ENCODE measurements around the gene CFDP1.
"Not testable (repeated sequence)": the region's sequence is repeated elsewhere in the genome, so short reads cannot be mapped to it uniquely, and the experiment has no call there.

Gene CFDP1

GRCh38 chr16:75433732-75434413, 570 bp upstream of the CFDP1 start:
- H3K36me3 ChIP-seq, result peaks cover 15% of the 10 kb centered on the region
- H3K9me3 ChIP-seq (ENCODE audit: severe bottlenecking), result no peaks in the 10 kb centered on the region
- H3K27me3 ChIP-seq (ENCODE audit: insufficient read depth, low read depth, severe bottlenecking), result no peaks in the 10 kb centered on the region
- peak overlapping the region; percentile 90 for H3K27ac ChIP-seq
- TF ChIP-seq, protein P1, sequence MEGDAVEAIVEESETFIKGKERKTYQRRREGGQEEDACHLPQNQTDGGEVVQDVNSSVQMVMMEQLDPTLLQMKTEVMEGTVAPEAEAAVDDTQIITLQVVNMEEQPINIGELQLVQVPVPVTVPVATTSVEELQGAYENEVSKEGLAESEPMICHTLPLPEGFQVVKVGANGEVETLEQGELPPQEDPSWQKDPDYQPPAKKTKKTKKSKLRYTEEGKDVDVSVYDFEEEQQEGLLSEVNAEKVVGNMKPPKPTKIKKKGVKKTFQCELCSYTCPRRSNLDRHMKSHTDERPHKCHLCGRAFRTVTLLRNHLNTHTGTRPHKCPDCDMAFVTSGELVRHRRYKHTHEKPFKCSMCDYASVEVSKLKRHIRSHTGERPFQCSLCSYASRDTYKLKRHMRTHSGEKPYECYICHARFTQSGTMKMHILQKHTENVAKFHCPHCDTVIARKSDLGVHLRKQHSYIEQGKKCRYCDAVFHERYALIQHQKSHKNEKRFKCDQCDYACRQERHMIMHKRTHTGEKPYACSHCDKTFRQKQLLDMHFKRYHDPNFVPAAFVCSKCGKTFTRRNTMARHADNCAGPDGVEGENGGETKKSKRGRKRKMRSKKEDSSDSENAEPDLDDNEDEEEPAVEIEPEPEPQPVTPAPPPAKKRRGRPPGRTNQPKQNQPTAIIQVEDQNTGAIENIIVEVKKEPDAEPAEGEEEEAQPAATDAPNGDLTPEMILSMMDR (IDR thresholded peaks at IDR 0.05; ENCODE audit: low read depth, low read length), result no peak
- no peak for DNase-seq
- H3K4me3 ChIP-seq (ENCODE audit: low read depth, low read length), result peak overlapping the region; percentile 67

DNA sequence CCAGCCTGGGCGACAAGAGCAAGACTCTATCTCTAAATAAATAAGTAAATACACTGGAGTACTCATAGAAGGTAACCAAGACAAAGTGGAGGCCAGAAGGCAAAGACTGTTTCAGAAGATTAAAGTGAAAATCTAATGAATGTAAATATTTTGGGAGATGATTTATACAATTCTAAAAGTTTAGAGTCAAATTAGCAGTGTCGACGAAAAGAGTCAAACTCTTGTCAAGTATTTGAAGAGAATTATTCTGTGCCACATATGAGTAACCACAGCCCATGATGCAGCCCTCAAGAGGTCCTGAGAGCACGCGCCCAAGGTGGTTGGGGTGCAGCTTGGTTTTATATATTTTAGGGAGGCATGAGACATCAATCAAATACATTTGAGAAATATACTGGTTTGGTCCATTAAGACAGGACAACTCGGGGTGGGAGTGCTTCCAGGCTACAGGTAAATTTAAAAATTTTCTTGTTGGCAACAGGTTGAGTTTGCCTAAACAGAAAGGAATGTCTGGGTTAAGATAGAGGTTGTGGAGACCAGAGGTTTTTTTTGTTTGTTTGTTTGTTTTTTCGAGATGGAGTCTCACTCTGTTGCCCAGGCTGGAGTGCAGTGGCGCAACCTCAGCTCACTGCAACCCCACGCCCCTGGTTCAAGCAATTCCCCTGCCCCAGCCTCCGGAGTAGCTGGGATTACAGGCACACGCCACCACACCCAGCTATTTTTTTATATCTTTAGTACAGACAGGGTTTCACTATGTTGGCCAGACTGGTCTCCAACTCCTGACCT, 3.5 kb downstream of the CFDP1 start:
- Histone ChIP-seq H3K4me3 (ENCODE audit: low read depth, low read length) (no peak overlapping the region), H3K9me3 (ENCODE audit: severe bottlenecking) (no peaks in the 10 kb centered on the region), H3K36me3 (peaks cover 21% of the 10 kb centered on the region), H3K27ac (peak overlapping the region; percentile 90), H3K27me3 (ENCODE audit: insufficient read depth, low read depth, severe bottlenecking) (no peaks in the 10 kb centered on the region)
- TF ChIP-seq, protein P1 (IDR thresholded peaks at IDR 0.05; ENCODE audit: low read depth, low read length), result no peak
- no peak for DNase-seq

GRCh38 chr16:75426524-75426923, 6.8 kb downstream of the CFDP1 start:
- DNase-seq; H3K4me3 ChIP-seq (ENCODE audit: low read depth, low read length); H3K27ac ChIP-seq; H3K9me3 ChIP-seq (ENCODE audit: severe bottlenecking); H3K27me3 ChIP-seq (ENCODE audit: insufficient read depth, low read depth, severe bottlenecking): not testable (repeated sequence)
- H3K36me3 ChIP-seq, result peaks cover 21% of the 10 kb centered on the region

DNA sequence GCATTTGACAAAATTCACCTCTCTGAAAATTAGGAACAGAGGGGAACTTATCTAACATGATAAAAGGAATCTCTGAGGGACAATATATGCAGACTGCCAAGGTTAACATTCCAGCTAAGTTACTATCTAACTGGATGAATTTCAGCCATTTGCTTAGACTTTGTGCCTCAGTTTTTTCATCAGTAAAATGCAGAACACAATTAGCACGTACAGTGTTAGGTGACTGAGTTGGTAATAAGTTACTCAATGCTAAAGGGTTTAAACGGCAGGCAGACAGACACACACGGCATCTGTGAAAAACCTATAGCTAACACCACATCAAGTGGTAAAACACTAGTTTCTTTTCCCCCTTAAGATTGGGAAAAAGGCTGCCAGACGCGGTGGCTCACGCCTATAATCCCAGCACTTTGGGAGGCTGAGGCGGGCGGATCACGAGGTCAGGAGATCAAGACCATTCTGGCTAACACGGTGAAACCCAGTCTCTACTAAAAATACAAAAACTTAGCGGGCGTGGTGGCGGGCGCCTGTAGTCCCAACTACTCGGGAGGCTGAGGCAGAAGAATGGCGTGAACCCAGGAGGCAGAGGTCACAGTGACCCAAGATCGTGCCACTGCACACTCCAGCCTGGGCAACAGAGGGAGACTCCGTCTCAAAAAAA, 9.1 kb downstream of the CFDP1 start:
- not testable (repeated sequence) for H3K9me3 ChIP-seq (ENCODE audit: severe bottlenecking); DNase-seq; H3K27me3 ChIP-seq (ENCODE audit: insufficient read depth, low read depth, severe bottlenecking); H3K4me3 ChIP-seq (ENCODE audit: low read depth, low read length); H3K36me3 ChIP-seq; H3K27ac ChIP-seq

DNA sequence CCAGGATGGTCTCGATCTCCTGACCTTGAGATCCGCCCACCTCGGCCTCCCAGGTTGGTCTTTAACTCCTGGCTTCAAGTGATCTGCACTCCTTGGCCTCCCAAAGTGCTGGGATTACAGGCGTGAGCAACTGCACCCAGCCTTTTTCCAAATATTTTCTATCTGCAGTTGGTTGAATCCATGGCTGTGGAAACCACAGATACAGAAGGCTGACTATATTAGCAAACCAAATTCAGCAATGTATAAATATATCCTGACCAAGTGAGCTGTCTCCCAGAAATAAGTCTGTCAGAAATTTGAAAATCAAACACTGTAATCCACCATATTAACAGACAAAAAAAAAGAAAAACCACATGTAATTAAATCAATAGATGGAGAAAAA, 9.6 kb downstream of the CFDP1 start:
- Histone ChIP-seq H3K4me3 (ENCODE audit: low read depth, low read length) (no peak overlapping the region), H3K27me3 (ENCODE audit: insufficient read depth, low read depth, severe bottlenecking) (no peaks in the 10 kb centered on the region), H3K27ac (no peak overlapping the region), H3K36me3 (peaks cover 6% of the 10 kb centered on the region), H3K9me3 (ENCODE audit: severe bottlenecking) (no peaks in the 10 kb centered on the region)
- no peak for DNase-seq
- TF ChIP-seq, protein P1 (IDR thresholded peaks at IDR 0.05; ENCODE audit: low read depth, low read length), result no peak

DNA sequence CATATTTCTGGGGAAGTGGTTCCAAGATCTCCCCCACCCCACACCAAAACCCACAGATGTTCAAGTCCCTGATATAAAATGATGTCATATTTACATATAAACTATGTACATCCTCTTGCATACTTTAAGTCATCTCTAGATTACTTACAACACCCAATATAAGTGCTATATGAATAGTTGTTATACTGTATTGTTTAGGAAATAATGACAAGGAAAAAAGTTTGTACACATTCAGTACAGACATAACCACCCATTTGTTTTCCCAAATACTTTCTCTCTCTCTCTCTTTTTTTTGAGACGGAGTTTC, 11.5 kb downstream of the CFDP1 start:
- Histone ChIP-seq H3K36me3 (no peaks in the 10 kb centered on the region; the same call in 1 of the 2 replicates), H3K4me3 (ENCODE audit: low read depth, low read length) (no peak overlapping the region), H3K27ac (no peak overlapping the region), H3K9me3 (ENCODE audit: severe bottlenecking) (no peaks in the 10 kb centered on the region), H3K27me3 (ENCODE audit: insufficient read depth, low read depth, severe bottlenecking) (no peaks in the 10 kb centered on the region)
- no peak for DNase-seq
- TF ChIP-seq, protein P1 (IDR thresholded peaks at IDR 0.05; ENCODE audit: low read depth, low read length), result no peak

All from WERI-Rb-1 (cell line).